ENCODE data around the gene WDR64.
"Not testable (repeated sequence)": the region's sequence is repeated elsewhere in the genome, so short reads cannot be mapped to it uniquely, and the experiment has no call there.

Gene WDR64

DNA sequence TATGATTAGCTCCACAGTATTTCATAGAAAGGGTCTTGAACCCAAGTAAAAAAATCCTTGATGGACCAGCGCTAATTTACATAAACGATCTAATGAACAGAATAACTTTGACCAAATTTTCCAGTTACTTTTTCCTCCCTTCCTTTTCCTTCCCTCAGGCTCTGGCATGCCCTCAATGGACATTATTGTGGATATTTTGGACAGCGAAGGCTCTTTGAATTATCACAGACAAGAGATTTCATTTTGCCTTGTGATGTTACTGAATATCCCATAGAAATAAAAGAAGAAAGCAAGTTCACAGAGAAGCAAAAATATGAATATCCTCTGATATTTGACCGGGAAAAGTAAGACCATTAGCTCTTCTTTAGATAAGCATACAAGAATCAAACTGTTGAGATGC is 135.6 kb downstream of the WDR64 start:
- peaks cover 1% of the 10 kb centered on the region for H3K27me3 Mint-ChIP-seq
- H3K4me1 Mint-ChIP-seq (ENCODE audit: low read depth): no peaks in the 10 kb centered on the region
- H3K9me3 Mint-ChIP-seq (ENCODE audit: low read depth): no peaks in the 10 kb centered on the region
- no peak overlapping the region for H3K27ac Mint-ChIP-seq
- no peak overlapping the region for H3K4me3 Mint-ChIP-seq
- H3K36me3 Mint-ChIP-seq: peaks cover 4% of the 10 kb centered on the region

DNA sequence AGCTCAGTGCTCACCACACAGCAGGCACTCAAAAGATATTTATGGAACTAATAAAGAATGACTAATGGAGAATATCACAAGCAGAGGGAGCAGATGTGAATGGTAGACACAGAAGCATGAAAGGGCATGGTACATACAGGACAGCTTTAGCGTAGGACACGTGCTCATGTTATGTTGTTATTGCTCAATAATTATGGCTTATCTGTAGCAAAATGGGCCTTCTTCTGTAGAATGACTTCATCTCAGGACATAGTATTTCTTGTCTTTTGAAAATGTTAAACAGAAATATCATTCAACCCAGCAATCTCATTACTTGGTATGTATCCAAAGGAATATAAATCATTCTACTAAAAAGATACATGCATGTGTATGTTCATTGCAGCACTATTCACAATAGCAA is 137.0 kb downstream of the WDR64 start:
- Mint-ChIP-seq H3K4me1 (ENCODE audit: low read depth) (no peaks in the 10 kb centered on the region), H3K27me3 (peaks cover 1% of the 10 kb centered on the region), H3K27ac (no peak overlapping the region), H3K4me3 (no peak overlapping the region), H3K36me3 (peaks cover 2% of the 10 kb centered on the region), H3K9me3 (ENCODE audit: low read depth) (no peaks in the 10 kb centered on the region)

DNA sequence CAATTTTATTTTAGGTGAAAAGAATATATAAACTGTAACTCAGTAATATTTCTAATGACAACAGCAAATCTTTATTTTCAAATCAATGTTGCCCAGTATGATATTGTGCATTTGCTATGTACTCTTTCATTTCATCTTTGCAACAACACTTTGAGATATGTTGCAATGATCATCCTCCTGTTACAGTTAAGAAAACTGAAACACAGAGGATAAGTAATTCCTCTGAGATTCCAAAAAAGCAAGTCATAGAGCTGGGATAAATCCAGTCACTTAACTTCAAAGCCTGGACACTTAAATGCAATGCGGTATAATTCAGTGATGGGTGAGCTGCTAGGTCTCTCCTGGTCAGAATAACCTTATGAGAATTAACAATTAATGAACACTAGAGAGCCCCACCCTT is 147.3 kb downstream of the WDR64 start:
- Mint-ChIP-seq H3K4me1 (ENCODE audit: low read depth) (no peaks in the 10 kb centered on the region), H3K27me3 (no peaks in the 10 kb centered on the region), H3K9me3 (ENCODE audit: low read depth) (no peaks in the 10 kb centered on the region), H3K4me3 (no peak overlapping the region), H3K36me3 (no peaks in the 10 kb centered on the region), H3K27ac (no peak overlapping the region)

DNA sequence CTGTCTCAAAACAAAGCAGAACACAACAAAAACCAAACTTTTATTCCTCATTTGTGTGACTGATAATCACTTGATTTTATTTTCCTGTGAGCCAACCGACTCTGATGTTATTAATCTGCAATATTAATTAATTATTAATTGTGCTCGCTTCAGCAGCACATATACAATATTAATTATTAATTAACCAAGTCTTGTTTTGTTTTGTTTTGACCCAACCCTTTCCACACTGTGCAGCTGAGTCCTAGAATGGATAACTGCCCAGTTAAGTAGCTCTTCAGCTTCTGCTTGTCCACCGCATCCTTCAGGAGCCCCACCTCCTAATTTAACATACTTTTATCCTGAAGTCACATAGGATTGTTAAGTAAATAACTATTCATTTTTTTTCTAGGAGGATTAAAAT is 148.6 kb downstream of the WDR64 start:
- H3K4me3 Mint-ChIP-seq: no peak overlapping the region
- H3K36me3 Mint-ChIP-seq: no peaks in the 10 kb centered on the region
- H3K4me1 Mint-ChIP-seq (ENCODE audit: low read depth): no peaks in the 10 kb centered on the region

DNA sequence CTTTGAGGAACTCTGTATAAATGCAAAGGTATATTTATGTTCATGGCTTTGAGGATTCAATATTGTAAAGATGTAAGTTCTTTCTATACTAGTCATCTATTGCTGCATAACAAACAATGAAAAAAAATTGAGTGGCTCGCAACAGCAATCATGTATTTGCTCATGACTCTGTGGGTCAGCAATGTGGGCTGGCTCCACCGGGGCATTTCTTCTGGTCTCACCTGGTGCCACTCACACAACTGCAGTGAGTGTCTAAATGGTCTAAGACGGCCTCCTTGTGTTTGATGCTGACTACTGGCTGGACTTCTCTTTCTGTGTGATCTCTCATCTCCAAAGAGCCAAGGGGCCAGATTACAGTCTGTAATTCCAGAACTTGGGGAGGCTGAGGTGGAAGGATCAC is 150.8 kb downstream of the WDR64 start:
- peaks cover 2% of the 10 kb centered on the region for H3K27me3 Mint-ChIP-seq
- no peaks in the 10 kb centered on the region for H3K9me3 Mint-ChIP-seq (ENCODE audit: low read depth)
- H3K36me3 Mint-ChIP-seq: no peaks in the 10 kb centered on the region
- H3K27ac Mint-ChIP-seq: no peak overlapping the region
- H3K4me1 Mint-ChIP-seq (ENCODE audit: low read depth): no peaks in the 10 kb centered on the region
- H3K4me3 Mint-ChIP-seq: no peak overlapping the region

More for the DNA sequence above, 148.6 kb downstream of the WDR64 start:
- H3K27me3 Mint-ChIP-seq: peaks cover 2% of the 10 kb centered on the region
- no peak overlapping the region for H3K27ac Mint-ChIP-seq
- H3K9me3 Mint-ChIP-seq (ENCODE audit: low read depth): no peaks in the 10 kb centered on the region

DNA sequence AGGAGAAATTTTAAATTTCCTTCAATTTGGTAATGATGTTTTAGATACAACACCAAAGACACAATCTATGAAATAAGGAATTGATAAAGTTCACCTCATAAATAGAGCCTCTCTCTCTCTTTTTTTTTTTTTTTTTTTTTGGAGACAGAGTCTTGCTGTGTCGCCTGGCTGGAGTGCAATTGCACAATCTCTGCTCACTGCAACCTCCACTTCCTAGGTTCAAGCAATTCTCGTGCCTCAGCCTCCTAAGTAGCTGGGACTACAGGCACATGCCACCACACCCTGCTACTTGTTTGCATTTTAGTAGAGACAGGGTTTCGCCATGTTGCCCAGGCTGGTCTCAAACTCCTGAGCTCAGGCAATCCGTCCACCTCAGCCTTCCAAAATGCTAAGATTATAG is 152.6 kb downstream of the WDR64 start:
- not testable (repeated sequence) for H3K9me3 Mint-ChIP-seq (ENCODE audit: low read depth); H3K27ac Mint-ChIP-seq; H3K4me3 Mint-ChIP-seq; H3K36me3 Mint-ChIP-seq; H3K4me1 Mint-ChIP-seq (ENCODE audit: low read depth); H3K27me3 Mint-ChIP-seq

DNA sequence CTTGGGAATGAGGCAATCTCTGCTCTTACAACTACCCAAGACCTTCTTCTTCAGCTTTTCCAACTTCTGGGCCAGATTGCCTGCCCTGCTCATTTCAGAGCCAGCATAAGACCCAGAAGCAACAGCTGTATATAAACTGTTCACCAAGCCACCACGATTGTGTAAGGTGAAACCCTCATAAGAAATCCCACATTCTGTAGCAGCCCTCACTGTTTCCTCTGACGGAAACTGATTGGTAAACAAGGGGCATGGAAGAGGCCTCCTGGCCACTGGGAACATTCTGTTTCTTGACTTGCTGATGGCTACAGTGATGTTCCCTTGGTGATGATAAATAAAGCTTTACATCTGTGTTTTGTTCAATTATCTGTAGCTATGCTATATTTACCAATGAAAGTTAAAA is 156.2 kb downstream of the WDR64 start:
- peaks cover 3% of the 10 kb centered on the region for H3K27me3 Mint-ChIP-seq
- no peaks in the 10 kb centered on the region for H3K36me3 Mint-ChIP-seq
- H3K9me3 Mint-ChIP-seq (ENCODE audit: low read depth): no peaks in the 10 kb centered on the region
- no peak overlapping the region for H3K4me3 Mint-ChIP-seq
- H3K27ac Mint-ChIP-seq: no peak overlapping the region
- H3K4me1 Mint-ChIP-seq (ENCODE audit: low read depth): no peaks in the 10 kb centered on the region

DNA sequence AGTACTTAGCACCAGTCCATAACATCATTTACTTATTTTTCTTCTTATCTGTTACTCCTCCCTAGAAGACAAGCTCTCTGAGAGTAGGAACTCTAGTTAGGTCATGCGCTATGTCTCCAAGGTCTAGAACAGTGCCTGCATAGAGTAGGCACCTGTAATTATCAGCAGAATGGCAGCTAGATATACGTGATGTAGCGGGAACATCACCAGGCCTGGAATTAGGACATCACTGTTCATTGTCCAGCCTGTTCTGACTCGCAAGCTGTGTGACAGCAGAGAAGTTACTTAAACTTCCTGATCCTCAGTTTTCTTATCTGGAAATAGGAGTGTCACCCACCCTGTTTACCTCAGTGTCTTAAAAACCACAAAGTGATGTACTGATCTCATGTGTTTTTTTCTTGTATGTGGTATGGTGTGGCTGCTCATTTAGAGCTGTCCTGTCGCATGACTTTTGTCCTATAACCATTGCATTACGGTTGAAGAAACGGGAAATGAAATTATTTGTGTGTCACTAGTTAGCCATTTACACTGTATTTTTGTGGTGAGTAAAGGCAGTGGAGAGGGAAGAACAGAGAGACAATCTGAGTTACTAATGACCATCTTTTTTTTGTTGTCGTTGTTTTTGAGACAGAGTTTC is 158.8 kb downstream of the WDR64 start:
- H3K27ac Mint-ChIP-seq: no peak overlapping the region
- H3K36me3 Mint-ChIP-seq: no peaks in the 10 kb centered on the region
- peaks cover 2% of the 10 kb centered on the region for H3K27me3 Mint-ChIP-seq
- no peaks in the 10 kb centered on the region for H3K9me3 Mint-ChIP-seq (ENCODE audit: low read depth)
- H3K4me3 Mint-ChIP-seq: no peak overlapping the region
- no peaks in the 10 kb centered on the region for H3K4me1 Mint-ChIP-seq (ENCODE audit: low read depth)

DNA sequence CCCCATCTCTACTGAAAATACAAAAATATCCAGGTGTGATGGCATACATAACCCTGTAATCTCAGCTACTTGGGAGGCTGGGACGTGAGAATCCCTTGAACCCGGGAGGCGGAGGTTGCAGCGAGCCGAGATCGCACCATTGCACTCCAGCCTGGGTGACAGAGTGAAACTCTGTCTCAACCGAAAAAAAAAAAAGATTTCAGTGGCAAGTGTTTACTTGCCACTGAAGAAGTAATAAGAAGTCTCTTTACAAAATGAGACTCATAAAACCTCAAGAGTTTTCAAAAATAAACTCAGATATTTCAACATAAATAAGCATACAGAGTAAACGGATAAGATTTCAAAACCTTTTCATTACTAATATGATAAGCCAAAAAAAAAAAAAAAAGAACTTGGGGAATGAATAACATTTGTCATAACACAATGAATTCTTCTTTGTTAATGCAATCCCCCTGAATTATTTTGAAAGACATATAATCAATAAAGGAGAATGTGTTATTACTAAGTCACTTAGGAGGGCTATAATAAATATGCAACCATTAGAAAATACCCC is 161.8 kb downstream of the WDR64 start:
- no peaks in the 10 kb centered on the region for H3K9me3 Mint-ChIP-seq (ENCODE audit: low read depth)
- no peak overlapping the region for H3K27ac Mint-ChIP-seq
- no peaks in the 10 kb centered on the region for H3K36me3 Mint-ChIP-seq
- no peaks in the 10 kb centered on the region for H3K4me1 Mint-ChIP-seq (ENCODE audit: low read depth)
- H3K27me3 Mint-ChIP-seq: peaks cover 2% of the 10 kb centered on the region
- no peak overlapping the region for H3K4me3 Mint-ChIP-seq

DNA sequence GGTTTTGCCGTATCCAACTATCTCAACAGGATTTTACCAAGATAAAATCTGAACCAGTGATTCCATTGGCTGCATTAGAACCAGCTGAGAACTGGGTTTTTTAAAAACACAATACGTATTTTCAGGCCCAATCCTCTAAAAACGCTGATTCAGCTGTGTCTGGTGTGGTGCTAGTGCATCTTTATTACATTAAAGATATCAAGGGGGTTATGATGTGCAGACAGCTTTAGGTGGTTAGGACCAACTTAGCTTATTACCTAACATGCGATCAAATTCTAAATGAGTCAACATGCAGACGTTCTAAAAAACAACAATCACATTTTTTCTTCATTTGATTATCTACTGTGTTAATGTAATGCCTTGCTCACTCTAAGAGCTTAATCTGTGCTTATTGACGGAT is 163.9 kb downstream of the WDR64 start:
- Mint-ChIP-seq H3K36me3 (no peaks in the 10 kb centered on the region), H3K9me3 (ENCODE audit: low read depth) (no peaks in the 10 kb centered on the region), H3K4me1 (ENCODE audit: low read depth) (no peaks in the 10 kb centered on the region), H3K27ac (no peak overlapping the region), H3K4me3 (no peak overlapping the region), H3K27me3 (peaks cover 2% of the 10 kb centered on the region)

DNA sequence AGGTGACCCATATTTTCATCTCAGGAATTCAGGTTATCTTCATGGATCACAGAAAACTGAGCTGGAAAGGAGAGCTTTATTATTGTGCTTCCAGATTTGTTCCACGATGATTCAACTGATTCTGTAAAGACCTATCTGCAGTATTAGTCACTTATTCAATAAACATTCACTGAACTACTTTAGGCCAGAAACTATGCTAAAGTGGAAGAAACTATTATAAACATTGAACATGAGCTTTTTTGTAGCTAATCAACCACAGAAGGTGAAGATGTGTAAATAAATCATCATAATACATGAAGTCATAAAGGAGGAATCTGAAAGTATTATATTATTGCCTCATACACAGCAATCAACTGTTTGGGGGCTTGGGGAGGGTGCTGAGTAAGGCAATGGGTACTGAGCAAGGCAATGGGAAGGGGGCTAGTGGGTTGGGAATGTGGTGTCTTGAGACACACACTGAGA is 165.3 kb downstream of the WDR64 start:
- Mint-ChIP-seq H3K4me1 (ENCODE audit: low read depth) (no peaks in the 10 kb centered on the region), H3K36me3 (no peaks in the 10 kb centered on the region), H3K9me3 (ENCODE audit: low read depth) (no peaks in the 10 kb centered on the region), H3K27ac (no peak overlapping the region), H3K4me3 (no peak overlapping the region), H3K27me3 (peaks cover 2% of the 10 kb centered on the region)

DNA sequence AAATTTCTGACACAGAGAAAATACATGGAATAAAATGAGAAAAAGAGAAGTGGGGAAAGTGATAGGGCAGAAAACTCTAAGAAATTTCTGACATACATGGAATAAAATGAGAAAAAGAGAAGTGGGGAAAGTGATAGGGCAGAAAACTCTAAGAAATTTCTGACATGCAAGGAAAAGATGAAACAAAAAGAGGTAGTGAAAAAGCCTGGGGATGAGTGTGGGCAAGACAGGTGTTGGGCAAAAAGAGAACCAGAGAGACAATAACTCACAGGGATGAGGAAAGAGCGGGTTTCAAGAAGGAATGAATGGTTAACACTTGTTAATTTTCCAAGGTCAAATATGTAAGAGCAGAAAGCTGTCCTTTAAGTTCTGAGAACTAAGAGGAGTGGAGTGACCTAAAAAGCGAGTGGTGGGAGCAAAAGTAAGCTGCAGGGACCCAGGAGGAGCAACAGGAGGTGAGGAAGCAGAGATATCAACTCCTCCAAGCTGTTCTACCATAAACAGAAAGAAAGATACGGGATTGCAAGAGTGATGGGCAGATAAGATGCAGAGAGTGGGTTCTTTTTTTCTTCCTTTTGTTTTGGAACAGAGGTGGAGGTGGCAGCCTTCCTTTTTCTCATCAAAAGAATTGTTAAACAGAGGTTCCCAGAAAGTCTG is 166.0 kb downstream of the WDR64 start:
- H3K27me3 Mint-ChIP-seq: no peaks in the 10 kb centered on the region
- no peaks in the 10 kb centered on the region for H3K36me3 Mint-ChIP-seq
- H3K4me3 Mint-ChIP-seq: no peak overlapping the region
- no peak overlapping the region for H3K27ac Mint-ChIP-seq
- H3K4me1 Mint-ChIP-seq (ENCODE audit: low read depth): no peaks in the 10 kb centered on the region
- H3K9me3 Mint-ChIP-seq (ENCODE audit: low read depth): no peaks in the 10 kb centered on the region

DNA sequence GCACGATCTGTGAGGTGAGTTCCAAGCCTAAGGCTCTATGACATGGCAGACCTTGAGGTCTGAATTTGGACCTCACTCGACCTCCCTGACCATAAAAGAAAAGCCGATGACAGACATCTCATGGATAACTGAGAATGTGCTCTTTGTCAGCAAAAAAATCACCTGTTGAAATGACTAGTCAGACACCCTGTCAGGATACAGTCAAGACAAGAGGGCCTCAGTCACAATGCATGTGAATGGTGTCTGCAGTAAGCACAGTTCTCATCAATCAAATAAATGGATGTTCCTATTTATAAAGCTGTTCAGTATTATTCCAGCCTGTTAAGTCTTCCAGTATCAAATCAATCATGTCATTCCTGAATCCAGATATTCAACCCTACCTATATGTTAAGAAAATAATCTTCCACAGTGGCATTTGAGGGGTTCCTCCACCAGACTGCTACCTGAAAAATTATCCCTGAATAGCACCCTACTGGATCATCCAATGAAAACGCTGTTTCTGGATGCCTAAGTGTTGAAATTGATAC is 167.3 kb downstream of the WDR64 start:
- no peak overlapping the region for H3K4me3 Mint-ChIP-seq
- H3K27me3 Mint-ChIP-seq: no peaks in the 10 kb centered on the region
- no peaks in the 10 kb centered on the region for H3K9me3 Mint-ChIP-seq (ENCODE audit: low read depth)
- no peaks in the 10 kb centered on the region for H3K4me1 Mint-ChIP-seq (ENCODE audit: low read depth)
- no peaks in the 10 kb centered on the region for H3K36me3 Mint-ChIP-seq
- no peak overlapping the region for H3K27ac Mint-ChIP-seq

DNA sequence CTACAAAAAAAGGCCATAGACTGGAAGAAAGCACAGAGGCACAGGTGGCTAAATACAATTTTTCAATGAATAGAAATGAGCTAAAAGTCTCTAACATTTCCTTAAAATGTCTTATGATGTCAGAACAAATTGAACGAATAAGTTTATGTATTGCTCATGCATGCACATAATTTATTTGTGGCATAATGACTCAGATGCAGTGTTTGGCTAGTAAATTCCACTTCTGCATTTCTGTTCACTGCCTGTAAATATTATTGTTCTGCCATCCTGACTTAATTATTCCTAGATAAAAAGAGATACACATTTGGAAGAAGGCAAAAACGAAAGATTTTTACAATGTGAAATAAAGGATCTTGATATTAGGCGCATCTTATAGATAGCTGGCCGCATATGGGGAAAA is 169.3 kb downstream of the WDR64 start:
- Mint-ChIP-seq H3K36me3 (peaks cover 2% of the 10 kb centered on the region), H3K27me3 (no peaks in the 10 kb centered on the region)

DNA sequence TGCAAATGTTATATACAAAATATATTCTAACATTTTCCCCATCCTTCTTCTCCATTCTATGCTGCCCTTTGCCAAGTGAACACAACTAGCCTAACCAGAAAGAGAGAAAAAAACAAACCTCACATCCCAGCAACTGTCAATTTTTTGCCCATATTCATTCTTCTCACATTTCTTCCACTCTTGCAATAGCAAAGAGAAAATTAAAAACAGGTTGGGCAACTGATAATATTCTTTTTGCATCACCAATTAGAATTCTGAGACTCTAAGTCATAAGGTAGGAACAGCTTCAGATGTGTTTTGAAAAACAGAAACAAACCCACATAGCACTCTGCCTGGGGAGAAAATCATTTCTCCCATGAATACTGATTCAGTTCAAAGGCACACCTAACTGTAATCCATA is 170.8 kb downstream of the WDR64 start:
- Mint-ChIP-seq H3K27me3 (no peaks in the 10 kb centered on the region), H3K36me3 (peaks cover 2% of the 10 kb centered on the region), H3K27ac (no peak overlapping the region), H3K4me1 (ENCODE audit: low read depth) (no peaks in the 10 kb centered on the region), H3K4me3 (no peak overlapping the region), H3K9me3 (ENCODE audit: low read depth) (no peaks in the 10 kb centered on the region)

More for the DNA sequence above, 169.3 kb downstream of the WDR64 start:
- Mint-ChIP-seq H3K4me1 (ENCODE audit: low read depth) (no peaks in the 10 kb centered on the region), H3K4me3 (no peak overlapping the region), H3K27ac (no peak overlapping the region), H3K9me3 (ENCODE audit: low read depth) (no peaks in the 10 kb centered on the region)
